ENCODE measurements around the gene PARP3.
A peak's percentile ranks its signal among the peaks of the same experiment; 100 is the strongest.

Gene PARP3

GRCh38 chr3:51967384-51968169 lies 25.4 kb downstream of the PARP3 start, which contains the start of gene PCBP4:
PCBP4 (minus strand) TSS chr3:51967454; CDS start chr3:51961240, 6,214 bp downstream.
- peak; percentile 28 for DNase-seq

DNA sequence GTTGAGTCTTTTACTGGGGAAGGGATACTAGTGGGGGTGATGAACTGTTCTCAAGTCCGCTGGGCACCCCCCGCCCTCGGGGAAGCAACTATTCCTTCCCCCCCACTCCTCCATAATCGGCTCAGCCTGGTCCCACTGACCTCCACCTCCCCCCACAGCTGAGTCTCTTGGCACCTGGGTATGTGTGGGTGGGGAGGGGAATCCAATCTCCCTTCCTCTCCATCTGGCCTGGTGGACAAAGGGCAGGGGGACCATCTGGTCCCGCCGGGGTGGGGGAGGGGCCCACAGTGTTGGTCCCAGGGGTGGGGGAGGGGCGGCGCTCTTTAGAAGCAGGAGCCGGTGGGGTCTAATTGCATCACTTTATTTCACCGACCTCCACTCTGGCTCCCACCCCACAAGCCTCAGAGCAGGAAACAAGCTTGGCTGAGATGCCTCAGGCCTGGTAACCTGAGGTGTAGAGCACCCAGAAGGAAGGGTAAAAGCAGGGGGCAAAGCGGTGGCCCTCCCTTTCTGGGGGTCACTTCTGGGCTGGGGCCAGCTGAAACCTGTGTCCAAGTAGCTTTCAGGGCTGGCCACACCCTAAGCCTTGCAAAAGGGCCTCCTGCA lies 26.1 kb downstream of the PARP3 start:
- peak; percentile 14 for DNase-seq

GRCh38 chr3:51968883-51969678 lies 26.9 kb downstream of the PARP3 start:
- peak; percentile 19 for DNase-seq

DNA sequence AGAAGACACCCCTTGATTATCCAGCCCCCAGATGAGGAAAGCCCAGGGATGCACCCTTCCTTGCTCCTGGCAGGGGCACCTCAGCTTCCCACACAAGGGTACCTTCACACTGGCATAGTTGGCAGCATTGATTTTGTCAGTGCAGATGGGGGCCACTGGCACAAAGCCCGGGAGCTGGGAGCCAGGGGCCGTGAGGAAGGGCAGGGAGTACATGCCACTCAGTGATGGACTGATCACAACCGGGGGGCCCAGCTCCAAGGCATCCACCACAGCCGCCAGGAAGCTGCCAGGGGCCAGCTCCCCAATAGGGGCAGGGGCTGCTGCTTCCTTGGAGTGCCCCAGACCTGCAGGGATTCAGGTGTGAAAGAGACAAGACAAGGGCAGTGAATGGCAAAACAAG lies 27.7 kb downstream of the PARP3 start:
- no peak for DNase-seq

DNA sequence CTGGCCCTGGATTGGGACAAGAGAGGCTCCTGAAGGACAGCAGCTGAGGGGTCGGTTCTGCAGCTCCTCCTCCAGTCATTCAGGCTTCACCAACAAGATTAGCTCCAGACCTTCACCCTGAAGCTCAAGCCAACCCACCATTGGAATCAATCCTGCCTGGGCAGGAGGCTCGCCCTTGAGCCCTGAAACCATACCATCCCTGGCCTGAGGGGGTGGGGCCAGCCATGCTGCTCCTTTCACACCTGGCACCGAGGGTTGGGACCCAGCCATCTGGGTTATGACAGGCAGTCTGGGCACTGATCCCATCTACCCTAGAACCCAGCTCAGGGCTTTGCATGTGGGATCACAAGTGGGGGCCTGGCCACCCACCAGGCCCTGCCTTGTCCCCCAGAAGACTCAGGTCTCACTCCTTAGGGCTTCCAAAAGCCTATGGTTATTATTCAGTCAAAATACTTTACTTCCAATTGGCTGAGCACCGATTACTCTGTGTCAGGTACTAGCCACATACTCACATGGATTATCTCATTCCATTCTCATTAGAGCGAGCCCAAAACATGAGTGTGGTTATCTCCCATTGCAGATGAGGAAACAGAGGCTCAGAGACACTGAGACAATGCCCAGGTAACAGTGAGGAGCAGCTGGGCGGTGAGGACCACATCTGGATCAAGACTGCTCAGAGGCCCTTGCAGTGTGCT lies 28.6 kb downstream of the PARP3 start:
- peak; percentile 5 for DNase-seq

- DNase-seq = no peak
These were observed 29.2 kb downstream of the PARP3 start for GRCh38 chr3:51971350-51971749.

GRCh38 chr3:51974277-51974962 lies 32.3 kb downstream of the PARP3 start:
- no peak for DNase-seq

GRCh38 chr3:51974963-51975851 lies 33.0 kb downstream of the PARP3 start, which contains the start of gene ABHD14A:
ABHD14A (plus strand) TSS chr3:51975064; CDS start chr3:51975136, 72 bp downstream.
- DNase-seq = peak; percentile 51

GRCh38 chr3:51975852-51976549 lies 33.8 kb downstream of the PARP3 start:
- no peak for DNase-seq

DNA sequence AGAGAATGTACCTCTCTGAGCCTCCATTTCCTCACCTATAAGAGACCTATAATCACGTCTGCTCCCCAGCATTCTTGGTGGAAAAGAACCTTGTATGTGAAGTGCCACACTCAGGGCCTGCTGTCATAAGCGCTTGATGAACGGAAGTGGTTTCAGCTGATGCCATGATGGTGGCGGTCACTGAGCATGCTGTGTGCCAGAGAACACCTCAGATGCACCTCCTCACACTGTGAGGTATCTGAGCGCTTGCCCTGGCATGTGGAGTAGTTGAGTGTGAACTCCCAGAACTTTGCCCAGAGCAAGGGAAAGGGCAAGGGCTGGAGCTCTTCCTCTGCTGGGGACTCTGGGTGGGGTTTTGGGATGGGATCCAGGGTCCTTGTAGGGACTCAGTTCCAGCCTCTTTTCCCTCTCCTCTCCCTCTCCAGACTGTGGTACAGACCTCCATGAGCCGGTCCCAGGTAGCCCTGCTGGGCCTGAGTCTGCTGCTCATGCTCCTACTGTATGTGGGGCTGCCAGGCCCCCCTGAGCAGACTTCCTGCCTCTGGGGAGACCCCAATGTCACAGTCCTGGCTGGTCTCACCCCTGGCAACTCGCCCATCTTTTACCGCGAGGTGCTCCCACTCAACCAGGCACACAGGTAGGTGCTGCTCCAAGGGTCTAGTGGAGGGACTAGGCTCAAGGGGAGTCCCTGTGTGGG lies 35.4 kb downstream of the PARP3 start:
- no peak for DNase-seq

- no peak for DNase-seq
These were observed 36.0 kb downstream of the PARP3 start for GRCh38 chr3:51978143-51978502.

DNA sequence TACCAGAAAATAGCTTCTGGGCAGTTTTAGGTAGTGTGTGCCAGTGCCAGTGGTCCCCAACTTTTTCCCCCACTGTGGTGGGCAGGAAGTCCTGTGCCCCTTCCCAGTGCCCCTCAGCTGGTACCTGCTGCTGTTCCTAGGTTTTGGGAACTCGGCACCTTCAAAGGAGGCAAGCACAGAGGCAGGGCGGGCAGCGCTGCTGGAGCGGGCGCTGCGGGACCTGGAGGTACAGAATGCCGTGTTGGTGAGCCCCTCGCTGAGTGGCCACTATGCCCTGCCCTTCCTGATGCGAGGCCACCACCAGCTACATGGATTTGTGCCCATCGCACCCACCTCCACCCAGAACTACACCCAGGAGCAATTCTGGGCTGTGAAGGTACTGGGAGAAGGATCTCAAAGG lies 38.1 kb downstream of the PARP3 start:
- no peak for DNase-seq

DNA sequence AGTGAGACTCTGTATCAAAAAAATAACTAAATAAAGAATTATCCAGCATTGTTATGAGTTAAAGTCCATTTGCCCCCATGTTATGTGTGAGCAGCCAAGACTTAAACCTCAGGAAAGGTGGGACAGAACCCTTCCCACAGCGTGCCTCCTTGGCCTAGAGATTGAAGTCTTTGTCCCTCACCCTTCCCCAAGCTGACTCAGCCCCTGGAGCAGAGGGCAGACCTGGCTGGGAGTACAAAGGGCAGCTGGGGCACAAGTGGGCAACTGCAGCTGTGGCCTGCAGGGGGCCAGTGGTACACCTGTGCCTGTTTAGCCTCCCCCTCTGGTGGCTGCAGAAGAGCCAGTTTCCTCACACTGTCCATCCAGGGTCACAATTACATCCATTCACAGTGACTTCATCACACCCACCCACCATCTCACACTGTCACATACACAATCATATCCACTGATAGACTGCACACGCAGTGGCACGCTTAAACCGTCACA lies 40.2 kb downstream of the PARP3 start:
- peak; percentile 52 for DNase-seq

DNA sequence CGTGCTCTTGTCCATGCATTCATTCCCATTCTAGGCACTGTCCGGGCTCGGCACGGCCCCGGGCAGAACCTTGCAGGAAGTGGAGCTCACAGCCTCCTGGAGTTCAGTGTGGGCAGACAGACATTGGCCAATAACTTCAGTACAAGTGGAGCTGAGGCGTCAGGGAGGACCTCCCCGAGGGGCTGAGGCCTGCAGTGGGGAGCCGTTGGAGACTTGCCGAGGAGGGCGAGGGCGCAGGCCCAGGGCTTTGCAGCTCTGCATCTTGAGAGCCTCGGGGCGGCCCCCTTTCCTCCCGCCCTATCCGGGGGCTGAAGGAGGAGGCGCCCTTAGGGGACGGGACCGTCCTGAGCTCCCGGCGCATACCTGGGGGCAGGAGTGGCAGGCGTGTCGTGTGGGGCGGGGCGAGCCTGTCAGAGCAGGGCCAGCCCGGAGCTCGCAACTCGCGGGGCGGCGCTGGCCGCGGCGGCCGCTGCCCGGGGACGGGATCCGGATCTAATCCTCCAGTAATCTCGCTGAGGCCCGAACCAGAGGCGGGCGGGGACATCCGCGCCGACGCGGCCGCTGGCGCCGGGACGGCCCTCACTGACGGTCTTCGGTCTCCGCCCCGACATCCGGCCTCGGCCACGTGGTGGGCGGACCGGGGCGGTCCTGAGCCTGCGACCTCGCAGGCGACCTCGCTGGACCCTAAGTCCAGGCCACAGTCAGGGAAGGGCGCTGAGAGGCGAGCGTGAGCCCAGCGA lies 40.8 kb downstream of the PARP3 start, which contains the start of gene ACY1:
ACY1 (plus strand) TSS at position 698 of the 740 bp plus-strand sequence. CDS start 530 bp downstream, outside the sequence.
- DNase-seq = peak; percentile 72

GRCh38 chr3:51983578-51984268 lies 41.6 kb downstream of the PARP3 start:
- DNase-seq = no peak

DNA sequence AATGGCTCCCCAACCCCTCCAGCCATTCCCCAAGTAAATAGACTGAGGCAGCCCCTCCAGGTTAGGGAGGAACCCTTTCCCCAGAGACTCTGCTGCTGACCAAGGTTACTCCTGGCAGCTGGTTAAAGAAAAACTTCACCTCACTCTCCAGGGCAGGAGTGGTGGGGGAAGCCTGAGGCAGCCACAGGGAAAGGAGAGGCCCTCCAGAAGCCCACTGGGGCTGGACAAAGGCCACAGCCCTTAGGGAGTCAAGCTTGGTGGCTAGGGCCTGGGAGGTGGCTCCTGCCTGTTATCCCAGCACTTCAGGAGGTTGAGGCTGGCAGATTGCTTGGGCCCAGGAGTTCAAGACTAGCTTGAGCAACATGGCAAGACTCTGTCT lies 42.1 kb downstream of the PARP3 start:
- DNase-seq = no peak

GRCh38 chr3:51985063-51985462 lies 42.9 kb downstream of the PARP3 start:
- no peak for DNase-seq
